ENCODE data around the gene TXN2. TPM values are rescaled to one million over a fixed set of nuclear protein-coding genes. Genes with fewer than 3 reads are reported as not detected.

The TXN2 gene
- total RNA-seq, 3 donors from 2014 or later: 108 to 114 (median 113) TPM

GRCh38 chr22:36506637-36507517 lies 25.4 kb upstream of the TXN2 start, which contains the start of gene FOXRED2:
TSS of gene FOXRED2 (minus strand) at chr22:36507040. CDS start at chr22:36506422, 618 bp downstream.
- Mint-ChIP-seq H3K4me3 (peak within 1 kb of the TSS; percentile 76), H3K36me3 (ENCODE audit: insufficient read depth) (peaks cover 16% of the 10 kb centered on the region), H3K4me1 (ENCODE audit: low read depth) (peaks cover 7% of the 10 kb centered on the region), H3K27me3 (ENCODE audit: low read depth) (no peaks in the 10 kb centered on the region), H3K9me3 (no peaks in the 10 kb centered on the region)
- ATAC-seq (peak; percentile 95 to 96), DNase-seq (peak; percentile 85)

DNA sequence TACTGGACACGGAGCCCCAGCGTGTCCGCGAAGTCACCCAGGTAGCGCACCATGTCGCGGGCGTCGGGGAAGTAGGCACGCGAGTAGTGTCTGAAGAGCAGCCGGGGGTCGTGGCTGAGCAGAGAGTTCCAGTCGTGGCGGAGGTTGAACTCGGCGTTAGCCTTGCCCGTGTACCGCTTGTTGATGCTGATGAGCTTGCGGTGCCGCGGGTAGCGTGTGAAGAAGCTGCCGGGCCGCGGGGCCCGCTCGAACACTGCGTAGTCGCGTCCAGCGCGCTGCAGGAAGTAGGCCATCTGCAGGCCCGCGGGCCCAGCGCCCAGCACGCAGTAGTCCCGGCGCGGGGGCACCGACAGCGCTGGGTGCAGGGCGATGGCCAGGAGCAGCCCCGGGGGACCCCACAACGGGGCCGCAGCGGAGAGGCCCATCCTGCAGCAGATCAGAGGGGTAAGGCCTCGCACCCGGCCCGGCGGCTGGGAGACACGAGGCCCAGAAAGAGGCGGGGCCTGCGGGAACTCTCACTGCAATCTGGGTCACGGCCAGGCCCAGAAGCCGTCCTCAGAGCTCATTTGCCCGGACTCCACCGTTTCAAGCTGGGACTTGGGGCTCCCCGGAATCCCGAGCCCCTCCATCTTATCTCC lies 24.7 kb upstream of the TXN2 start:
- Mint-ChIP-seq H3K4me1 (ENCODE audit: low read depth) (peaks cover 7% of the 10 kb centered on the region), H3K27me3 (ENCODE audit: low read depth) (no peaks in the 10 kb centered on the region), H3K9me3 (no peaks in the 10 kb centered on the region), H3K36me3 (ENCODE audit: insufficient read depth) (peaks cover 11% of the 10 kb centered on the region), H3K4me3 (peak overlapping the region; percentile 76)
- ATAC-seq (no peak), DNase-seq (no peak)

DNA sequence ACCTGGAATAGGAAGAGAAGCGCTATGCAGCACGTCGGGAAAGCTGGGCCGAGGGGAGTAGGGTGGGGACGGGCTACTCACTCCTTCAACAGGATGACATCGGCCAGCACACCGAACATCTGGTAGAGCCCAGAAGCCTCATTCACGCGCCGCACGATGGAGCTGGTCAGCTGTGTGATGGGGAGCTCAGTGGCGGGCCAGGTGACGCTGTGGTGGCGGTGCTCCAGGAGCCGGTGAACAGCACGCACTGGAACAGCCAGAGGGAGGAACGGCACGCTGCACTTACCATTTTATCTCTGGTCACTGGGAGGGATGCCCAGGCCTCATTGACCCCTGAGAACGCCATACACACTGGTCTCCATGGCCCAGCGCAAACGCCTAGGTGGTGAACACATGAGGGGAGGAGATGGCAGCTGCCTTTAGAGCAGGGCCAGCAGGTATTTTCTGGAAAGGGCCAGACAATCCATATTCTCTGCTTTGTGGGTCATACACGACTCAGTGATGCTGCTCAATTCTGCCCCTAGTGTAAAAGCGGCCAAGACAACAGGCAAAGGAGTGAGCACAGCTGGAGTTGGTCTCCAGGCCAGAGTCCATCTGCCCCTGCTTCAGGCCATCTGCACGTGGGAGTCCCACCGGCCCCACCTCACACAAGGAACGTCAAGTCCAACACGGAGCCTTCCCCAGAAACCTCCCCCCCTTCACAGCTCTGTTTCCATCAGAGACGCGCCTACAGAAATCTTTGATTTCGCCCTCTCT lies 16.6 kb upstream of the TXN2 start:
- H3K4me1 Mint-ChIP-seq (ENCODE audit: low read depth): peaks cover 1% of the 10 kb centered on the region
- DNase-seq (no peak), ATAC-seq (no peak)
- no peaks in the 10 kb centered on the region for H3K9me3 Mint-ChIP-seq
- H3K4me3 Mint-ChIP-seq: no peak overlapping the region
- no peaks in the 10 kb centered on the region for H3K27me3 Mint-ChIP-seq (ENCODE audit: low read depth)
- H3K36me3 Mint-ChIP-seq (ENCODE audit: insufficient read depth): peaks cover 13% of the 10 kb centered on the region

DNA sequence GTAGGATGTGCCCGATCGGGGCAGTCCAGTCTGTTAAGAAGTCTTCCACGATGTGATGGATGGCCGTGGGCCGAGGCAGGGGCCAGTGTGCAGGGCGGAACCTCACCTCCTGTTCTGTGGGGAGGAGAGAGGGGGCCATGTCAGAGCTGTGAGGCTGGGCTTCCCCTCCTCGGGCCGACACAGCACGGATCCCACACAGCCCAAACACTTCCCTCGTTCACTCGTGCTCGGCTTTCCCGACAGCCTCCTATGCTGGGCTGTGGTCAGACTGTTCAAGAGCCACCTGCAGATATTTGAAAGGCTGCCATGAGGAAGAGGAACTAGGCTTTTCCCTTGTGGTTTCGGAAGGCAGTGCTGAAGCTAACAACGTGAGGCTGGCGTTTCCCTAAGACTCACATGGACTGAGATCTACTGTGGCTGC lies 12.3 kb upstream of the TXN2 start:
- Mint-ChIP-seq H3K4me1 (ENCODE audit: low read depth) (peaks cover 4% of the 10 kb centered on the region), H3K4me3 (no peak overlapping the region), H3K9me3 (no peaks in the 10 kb centered on the region), H3K36me3 (ENCODE audit: insufficient read depth) (peaks cover 16% of the 10 kb centered on the region), H3K27me3 (ENCODE audit: low read depth) (no peaks in the 10 kb centered on the region)
- no peak for DNase-seq
- ATAC-seq: peak; percentile 17 to 32

GRCh38 chr22:36492109-36492508 lies 10.7 kb upstream of the TXN2 start:
- ATAC-seq (no peak), DNase-seq (no peak)
- H3K9me3 Mint-ChIP-seq: no peaks in the 10 kb centered on the region
- H3K36me3 Mint-ChIP-seq (ENCODE audit: insufficient read depth): peaks cover 16% of the 10 kb centered on the region
- H3K4me3 Mint-ChIP-seq: no peak overlapping the region
- H3K27me3 Mint-ChIP-seq (ENCODE audit: low read depth): no peaks in the 10 kb centered on the region
- H3K4me1 Mint-ChIP-seq (ENCODE audit: low read depth): peaks cover 4% of the 10 kb centered on the region

DNA sequence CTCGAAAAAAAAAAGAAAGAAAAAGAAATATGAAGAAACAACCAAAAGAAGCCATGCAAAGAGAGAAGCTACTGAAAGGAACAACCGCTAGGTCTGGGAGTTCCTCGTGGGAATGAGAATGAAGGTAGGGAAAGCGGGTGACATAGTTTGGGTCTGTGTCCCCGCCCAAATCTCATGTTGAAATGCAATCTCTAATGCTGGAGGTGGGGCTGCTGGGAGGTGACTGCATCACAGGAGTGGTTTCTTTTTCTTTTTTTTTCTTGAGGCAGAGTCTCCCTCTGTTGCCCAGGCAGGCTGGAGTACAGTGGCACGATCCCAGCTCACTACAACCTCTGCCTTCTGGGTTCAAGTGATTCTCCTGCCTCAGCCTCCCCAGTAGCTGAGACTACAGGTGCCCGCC lies 9.7 kb upstream of the TXN2 start:
- ATAC-seq (no peak), DNase-seq (no peak)
- Mint-ChIP-seq H3K4me1 (ENCODE audit: low read depth) (peaks cover 4% of the 10 kb centered on the region), H3K36me3 (ENCODE audit: insufficient read depth) (peaks cover 11% of the 10 kb centered on the region), H3K27me3 (ENCODE audit: low read depth) (no peaks in the 10 kb centered on the region), H3K9me3 (no peaks in the 10 kb centered on the region), H3K4me3 (no peak overlapping the region)

DNA sequence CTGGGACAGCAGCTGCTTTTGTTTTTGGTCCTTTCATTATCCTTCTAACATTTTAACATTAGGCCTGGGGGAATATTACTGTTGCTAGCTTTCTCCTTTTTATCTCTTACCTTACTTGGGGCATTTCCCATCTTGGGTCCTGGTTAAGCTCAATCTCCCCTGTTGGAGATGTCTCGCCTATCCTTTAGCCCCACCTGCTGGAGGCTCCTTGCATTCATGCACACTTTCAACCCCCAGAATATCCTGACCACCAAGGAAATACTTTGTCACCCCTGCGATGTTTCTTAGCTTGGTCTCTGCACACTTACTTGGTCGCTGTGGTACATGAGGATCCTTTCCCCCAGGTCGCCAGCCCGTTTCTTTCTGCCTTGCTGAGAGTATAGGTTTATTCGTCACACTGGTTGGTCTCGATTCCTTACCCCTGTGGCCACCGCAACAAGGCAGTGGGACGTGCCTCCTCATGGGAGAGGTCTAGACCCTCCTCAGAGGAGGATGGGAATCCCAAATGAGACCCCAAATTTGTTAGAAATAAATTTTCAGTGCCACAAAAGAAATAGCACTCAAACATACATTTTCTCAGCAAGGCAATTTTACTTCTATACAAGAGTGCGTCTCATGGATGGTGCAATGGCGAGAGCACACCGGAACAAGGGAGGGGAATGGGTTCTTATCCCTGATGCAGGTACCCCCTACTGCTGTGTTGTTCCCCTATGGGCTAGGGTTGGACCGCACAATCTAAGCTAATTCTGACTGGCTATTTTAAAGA lies 5.4 kb upstream of the TXN2 start:
- no peak for ATAC-seq
- Mint-ChIP-seq H3K4me1 (ENCODE audit: low read depth) (peaks cover 8% of the 10 kb centered on the region), H3K27me3 (ENCODE audit: low read depth) (no peaks in the 10 kb centered on the region), H3K9me3 (no peaks in the 10 kb centered on the region), H3K36me3 (ENCODE audit: insufficient read depth) (peaks cover 3% of the 10 kb centered on the region), H3K4me3 (no peak overlapping the region)
- peak; percentile 67 for DNase-seq

GRCh38 chr22:36480941-36481392 lies 473 bp downstream of the TXN2 start:
- ATAC-seq: no peak
- H3K9me3 Mint-ChIP-seq: no peaks in the 10 kb centered on the region
- H3K27me3 Mint-ChIP-seq (ENCODE audit: low read depth): no peaks in the 10 kb centered on the region
- H3K4me1 Mint-ChIP-seq (ENCODE audit: low read depth): peaks cover 16% of the 10 kb centered on the region
- no peak for DNase-seq
- H3K4me3 Mint-ChIP-seq: peak overlapping the region; percentile 93
- H3K36me3 Mint-ChIP-seq (ENCODE audit: insufficient read depth): peaks cover 8% of the 10 kb centered on the region

- Mint-ChIP-seq H3K27me3 (ENCODE audit: low read depth) (no peaks in the 10 kb centered on the region), H3K36me3 (ENCODE audit: insufficient read depth) (peaks cover 24% of the 10 kb centered on the region), H3K4me1 (ENCODE audit: low read depth) (peaks cover 16% of the 10 kb centered on the region), H3K9me3 (no peaks in the 10 kb centered on the region), H3K4me3 (no peak overlapping the region)
- DNase-seq (no peak), ATAC-seq (no peak)
These were observed 2.5 kb downstream of the TXN2 start for GRCh38 chr22:36478966-36479365.

DNA sequence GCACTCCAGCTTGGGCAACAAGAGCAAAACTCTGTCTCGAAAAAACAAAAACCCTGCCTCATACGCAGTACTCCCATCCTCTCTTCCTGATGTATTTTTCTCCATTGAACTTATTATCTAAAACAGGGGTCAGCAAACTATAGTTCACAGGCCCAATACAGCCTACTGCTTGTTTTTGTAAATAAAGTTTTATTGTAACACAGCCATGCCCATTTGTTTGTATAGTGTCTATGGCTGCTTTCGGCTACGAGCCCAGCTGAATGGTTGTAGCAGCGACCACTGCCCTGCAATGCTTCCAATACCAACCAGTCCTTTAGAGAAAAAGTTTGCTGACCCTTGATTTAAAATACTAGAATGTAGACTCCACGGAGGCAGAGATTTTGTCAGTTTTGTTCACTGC lies 6.1 kb downstream of the TXN2 start:
- no peak overlapping the region for H3K4me3 Mint-ChIP-seq
- no peak for ATAC-seq
- H3K9me3 Mint-ChIP-seq: no peaks in the 10 kb centered on the region
- peaks cover 4% of the 10 kb centered on the region for H3K4me1 Mint-ChIP-seq (ENCODE audit: low read depth)
- no peaks in the 10 kb centered on the region for H3K27me3 Mint-ChIP-seq (ENCODE audit: low read depth)
- DNase-seq: no peak
- peaks cover 33% of the 10 kb centered on the region for H3K36me3 Mint-ChIP-seq (ENCODE audit: insufficient read depth)

DNA sequence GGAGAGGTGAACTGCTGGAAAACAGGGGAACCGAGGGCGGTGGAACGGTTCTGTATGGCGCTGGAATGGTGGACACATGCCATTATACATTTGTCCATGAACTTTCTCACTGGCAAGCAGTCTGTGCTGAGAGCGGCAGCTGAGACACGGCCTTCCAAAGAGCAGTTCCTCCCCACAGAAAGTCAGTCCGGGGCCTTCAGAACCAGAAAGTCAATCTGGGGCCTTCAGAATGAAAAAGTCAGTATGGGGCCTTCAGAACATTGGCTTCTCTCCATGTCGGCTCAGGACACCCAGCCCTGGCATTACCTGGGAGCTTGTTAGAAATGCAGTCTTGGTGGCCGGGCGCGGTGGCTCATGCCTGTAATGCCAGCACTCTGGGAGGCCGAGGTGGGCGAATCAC lies 8.8 kb downstream of the TXN2 start:
- peaks cover 13% of the 10 kb centered on the region for H3K4me1 Mint-ChIP-seq (ENCODE audit: low read depth)

DNA sequence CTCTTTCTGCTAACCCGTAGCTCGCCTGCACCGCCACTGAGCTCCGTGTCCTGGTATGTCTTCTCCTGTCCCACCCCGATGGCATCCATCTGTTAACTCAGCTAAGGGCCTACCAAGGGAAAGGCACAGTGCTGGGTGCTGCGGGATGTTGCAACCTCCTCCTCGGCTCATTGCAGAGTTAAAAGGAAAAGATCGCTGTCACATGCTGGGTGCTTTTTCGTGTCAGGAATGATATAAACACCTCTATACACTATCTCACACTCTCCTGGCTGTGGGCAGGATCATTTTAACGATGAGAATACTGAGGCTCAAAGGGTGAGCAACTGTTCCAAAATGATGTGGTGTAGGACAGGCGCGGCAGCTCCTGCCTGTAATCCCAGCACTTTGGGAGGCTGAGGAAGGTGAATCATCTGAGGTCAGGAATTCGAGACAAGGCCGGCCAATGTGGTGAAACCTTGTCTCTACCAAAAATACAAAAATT lies 10.1 kb downstream of the TXN2 start:
- no peak for ATAC-seq
- peaks cover 27% of the 10 kb centered on the region for H3K36me3 Mint-ChIP-seq (ENCODE audit: insufficient read depth)
- H3K27me3 Mint-ChIP-seq (ENCODE audit: low read depth): no peaks in the 10 kb centered on the region

More for the DNA sequence above, 8.8 kb downstream of the TXN2 start:
- no peak for DNase-seq
- H3K4me3 Mint-ChIP-seq: no peak overlapping the region
- no peak for ATAC-seq
- no peaks in the 10 kb centered on the region for H3K9me3 Mint-ChIP-seq
- H3K27me3 Mint-ChIP-seq (ENCODE audit: low read depth): no peaks in the 10 kb centered on the region
- peaks cover 33% of the 10 kb centered on the region for H3K36me3 Mint-ChIP-seq (ENCODE audit: insufficient read depth)

GRCh38 chr22:36470994-36471331 lies 10.5 kb downstream of the TXN2 start:
- H3K27me3 Mint-ChIP-seq (ENCODE audit: low read depth): no peaks in the 10 kb centered on the region
- peaks cover 22% of the 10 kb centered on the region for H3K4me1 Mint-ChIP-seq (ENCODE audit: low read depth)
- H3K36me3 Mint-ChIP-seq (ENCODE audit: insufficient read depth): peaks cover 27% of the 10 kb centered on the region
- no peaks in the 10 kb centered on the region for H3K9me3 Mint-ChIP-seq
- ATAC-seq (no peak), DNase-seq (no peak)
- no peak overlapping the region for H3K4me3 Mint-ChIP-seq

More for the DNA sequence above, 10.1 kb downstream of the TXN2 start:
- Mint-ChIP-seq H3K9me3 (no peaks in the 10 kb centered on the region), H3K4me3 (no peak overlapping the region), H3K4me1 (ENCODE audit: low read depth) (peaks cover 22% of the 10 kb centered on the region)
- DNase-seq: no peak
